Endothelial cell (in vitro differentiated cells): ENCODE measurements around the gene FGA. TPM values are rescaled to one million over a fixed set of nuclear protein-coding genes. Genes with fewer than 3 reads are reported as not detected.
A peak's percentile ranks its signal among the peaks of the same experiment; 100 is the strongest.

Source experiments
- DNase-seq: peaks from one replicate; pipeline ENCODE4 v3.0.0; 2021; ENCODE audit warnings: low spot score
- H3K27ac Mint-ChIP-seq: one replicate; pipeline ENCODE4 v1.8.0; 2021; ENCODE audit warnings: mixed read lengths, inconsistent platforms; ENCODE audit not compliant: unreplicated experiment
- H3K27me3 Mint-ChIP-seq: one replicate; pipeline ENCODE4 v1.8.0; 2021; ENCODE audit warnings: mild to moderate bottlenecking, moderate library complexity, mixed read lengths, inconsistent platforms; ENCODE audit not compliant: unreplicated experiment
- H3K36me3 Mint-ChIP-seq: one replicate; pipeline ENCODE4 v1.8.0; 2021; ENCODE audit warnings: mild to moderate bottlenecking, low read depth, mixed read lengths, inconsistent platforms; ENCODE audit not compliant: unreplicated experiment
- H3K4me1 Mint-ChIP-seq: one replicate; pipeline ENCODE4 v1.8.0; 2021; ENCODE audit warnings: mild to moderate bottlenecking, mixed read lengths, inconsistent platforms; ENCODE audit not compliant: unreplicated experiment
- H3K4me3 Mint-ChIP-seq: one replicate; pipeline ENCODE4 v1.8.0; 2021; ENCODE audit warnings: mild to moderate bottlenecking, mixed read lengths, inconsistent platforms; ENCODE audit not compliant: unreplicated experiment
- H3K9me3 Mint-ChIP-seq: one replicate; pipeline ENCODE4 v1.8.0; 2021; ENCODE audit warnings: mixed read lengths, inconsistent platforms; ENCODE audit not compliant: unreplicated experiment
- CTCF ChIP-seq: fragments of 200-600 bp; sonication (generic); IDR thresholded peaks from one replicate; pipeline ENCODE4 v1.5.0; 2021; ENCODE audit warnings: antibody characterized with exemption; ENCODE audit not compliant: unreplicated experiment
- total RNA-seq: library from RNA; stranded (reverse); fragmentation: NEBNext Ultra II Directional; extraction: Animal tissue kit (Norgen Biotek cat#: 25700); gene quantifications from one replicate; pipeline ENCODE4 v1.2.1, GENCODE V29; 2021; ENCODE audit not compliant: unreplicated experiment

The FGA gene
- total RNA-seq, 1 donor from 2014 or later, result not detected

- no peak for DNase-seq
- Mint-ChIP-seq H3K9me3 (no peaks in the 10 kb centered on the region), H3K27me3 (no peaks in the 10 kb centered on the region), H3K4me3 (no peak overlapping the region), H3K27ac (no peak overlapping the region), H3K4me1 (no peaks in the 10 kb centered on the region), H3K36me3 (no peaks in the 10 kb centered on the region)
- no peak for TF ChIP-seq CTCF
Observed at GRCh38 chr4:154625971-154626370, 35.4 kb upstream of the FGA start.

GRCh38 chr4:154623995-154624394, 33.5 kb upstream of the FGA start:
- no peak for TF ChIP-seq CTCF
- H3K27ac Mint-ChIP-seq, result no peak overlapping the region

GRCh38 chr4:154623436-154623835, 32.9 kb upstream of the FGA start:
- Mint-ChIP-seq H3K4me3 (no peak overlapping the region), H3K27me3 (no peaks in the 10 kb centered on the region), H3K4me1 (no peaks in the 10 kb centered on the region), H3K27ac (no peak overlapping the region), H3K36me3 (no peaks in the 10 kb centered on the region), H3K9me3 (no peaks in the 10 kb centered on the region)
- TF ChIP-seq CTCF, result no peak
- DNase-seq, result no peak

More at GRCh38 chr4:154623995-154624394, 33.5 kb upstream of the FGA start:
- no peaks in the 10 kb centered on the region for H3K9me3 Mint-ChIP-seq
- H3K27me3 Mint-ChIP-seq, result no peaks in the 10 kb centered on the region
- no peaks in the 10 kb centered on the region for H3K4me1 Mint-ChIP-seq
- no peak overlapping the region for H3K4me3 Mint-ChIP-seq
- H3K36me3 Mint-ChIP-seq, result no peaks in the 10 kb centered on the region
- no peak for DNase-seq

GRCh38 chr4:154622598-154622997, 32.1 kb upstream of the FGA start:
- Mint-ChIP-seq H3K27me3 (no peaks in the 10 kb centered on the region), H3K9me3 (no peaks in the 10 kb centered on the region), H3K4me1 (no peaks in the 10 kb centered on the region), H3K36me3 (no peaks in the 10 kb centered on the region), H3K27ac (no peak overlapping the region), H3K4me3 (no peak overlapping the region)
- peak; percentile 50 for TF ChIP-seq CTCF
- peak; percentile 17 for DNase-seq

GRCh38 chr4:154620111-154620510, 29.6 kb upstream of the FGA start:
- DNase-seq, result no peak
- Mint-ChIP-seq H3K27ac (no peak overlapping the region), H3K4me1 (no peaks in the 10 kb centered on the region), H3K4me3 (no peak overlapping the region), H3K27me3 (no peaks in the 10 kb centered on the region), H3K9me3 (no peaks in the 10 kb centered on the region), H3K36me3 (no peaks in the 10 kb centered on the region)
- no peak for TF ChIP-seq CTCF
